GM12801 (cell line): ENCODE results near the gene FGF19.

Experiments used
- CTCF ChIP-seq: IDR thresholded peaks from one replicate; pipeline ENCODE4 v1.5.1; 2011; ENCODE audit warnings: control low read depth; ENCODE audit not compliant: insufficient read length; ENCODE audit errors: extremely low read depth

The FGF19 gene

DNA sequence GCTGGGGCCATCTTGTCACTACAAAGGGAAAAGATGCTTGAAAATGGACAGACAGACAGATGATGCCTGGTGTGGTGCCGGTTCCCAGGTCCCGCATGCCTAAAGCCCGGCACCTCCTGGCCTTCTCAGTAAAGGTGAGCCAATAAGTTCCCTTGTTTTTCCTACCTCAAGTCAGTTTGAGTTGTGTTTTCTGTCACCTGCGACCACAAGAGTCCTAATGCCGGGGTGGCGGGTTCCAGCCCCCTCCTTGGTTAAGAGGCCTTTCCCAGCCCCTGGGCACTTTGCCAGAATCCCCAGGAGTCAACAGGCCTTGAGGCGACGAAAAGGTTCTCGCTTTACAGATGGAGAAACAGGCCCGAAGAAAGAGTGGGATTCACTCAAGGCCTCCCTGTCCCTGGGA is 9.0 kb downstream of the FGF19 start:
- no peak for TF ChIP-seq CTCF

GRCh38 chr11:69692422-69692821 is 11.4 kb downstream of the FGF19 start:
- no peak for TF ChIP-seq CTCF

GRCh38 chr11:69691463-69691862 is 12.4 kb downstream of the FGF19 start:
- TF ChIP-seq CTCF, result no peak

DNA sequence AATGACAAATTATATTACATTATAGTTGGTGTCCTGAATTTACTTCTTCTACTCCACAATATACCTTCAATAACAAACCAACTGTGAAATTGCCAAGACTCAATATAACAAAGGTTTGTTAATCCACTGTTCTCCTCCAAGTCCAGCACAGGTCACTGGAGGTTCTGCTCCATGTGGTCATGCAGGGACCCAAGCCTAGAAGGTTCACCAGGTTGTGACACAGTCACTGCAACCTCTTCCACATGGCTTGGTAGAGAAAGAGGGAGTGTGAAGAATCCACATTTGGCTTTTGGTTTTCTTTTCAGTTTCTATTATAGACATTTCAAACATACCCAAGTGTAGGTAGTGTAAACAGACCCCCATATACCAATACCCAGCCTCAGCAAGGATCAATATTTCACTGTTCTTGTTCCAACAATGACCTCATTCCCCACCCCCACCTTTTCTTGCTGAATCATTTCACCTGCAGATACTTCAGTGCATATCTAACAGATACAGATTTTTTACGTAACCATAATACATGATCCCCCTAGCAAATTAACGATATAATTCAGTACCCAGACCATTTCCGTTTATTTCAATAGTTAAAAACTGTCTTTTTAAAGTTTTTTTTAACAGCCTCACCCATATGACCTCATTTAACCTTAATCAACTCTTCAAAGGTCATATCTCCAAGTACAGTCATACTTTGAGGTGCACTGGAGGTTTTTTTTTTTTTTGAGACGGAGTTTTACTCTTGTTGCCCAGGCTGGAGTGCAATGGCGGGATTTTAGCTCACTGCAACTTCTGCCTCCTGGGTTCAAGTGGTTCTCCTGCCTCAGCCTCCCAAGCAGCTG is 14.1 kb downstream of the FGF19 start:
- TF ChIP-seq CTCF, result no peak

GRCh38 chr11:69686856-69687255 is 17.0 kb downstream of the FGF19 start:
- no peak for TF ChIP-seq CTCF

- no peak for TF ChIP-seq CTCF
Observed at GRCh38 chr11:69686452-69686851, 17.4 kb downstream of the FGF19 start.

DNA sequence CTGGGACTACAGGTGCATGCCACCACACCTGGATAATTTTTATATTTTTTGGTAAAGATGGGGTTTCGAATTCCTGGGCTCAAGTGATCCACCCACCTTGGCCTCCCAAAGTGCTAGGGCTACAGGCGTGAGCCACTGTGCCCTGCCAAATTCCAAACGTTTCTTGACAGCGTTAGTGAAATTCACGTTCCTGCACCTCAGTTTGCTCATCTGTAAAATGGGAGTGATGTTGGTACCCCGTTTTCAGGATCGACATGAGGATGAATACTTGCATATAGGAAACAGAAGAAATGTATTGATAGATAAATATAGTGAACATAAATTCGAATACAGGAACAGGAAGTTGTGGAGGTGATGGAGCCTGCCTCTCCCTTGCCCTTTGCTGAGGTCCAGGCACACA is 18.5 kb downstream of the FGF19 start:
- TF ChIP-seq CTCF, result no peak

DNA sequence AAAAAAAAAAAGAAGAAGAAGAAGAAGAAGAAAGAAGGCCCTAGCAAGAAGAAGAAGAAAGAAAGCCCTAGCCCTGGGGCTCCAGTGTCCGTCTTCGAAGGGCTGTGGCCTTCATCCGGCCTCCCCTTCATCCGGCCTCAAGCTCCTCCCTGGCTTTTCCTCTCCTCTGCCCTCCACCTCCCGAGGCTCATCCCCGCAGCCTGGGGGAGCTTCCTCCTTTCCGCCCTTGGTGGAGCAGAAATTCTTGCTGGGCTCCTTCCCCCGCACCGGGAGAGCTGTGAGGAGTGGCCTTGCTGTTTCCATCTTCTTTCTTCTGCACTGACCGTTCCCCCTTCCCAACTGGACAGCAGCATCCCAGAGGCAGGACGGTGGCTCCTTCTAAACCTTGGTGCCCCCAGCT is 19.2 kb downstream of the FGF19 start:
- no peak for TF ChIP-seq CTCF
